Activated CD8-positive, alpha-beta memory T cell treated with anti-CD3 and anti-CD28 coated beads, Interleukin-2, amount 50 U/mL, for 4 hours (primary cell): ENCODE results near the gene SEPHS1.
"Not testable (repeated sequence)": the region's sequence is repeated elsewhere in the genome, so short reads cannot be mapped to it uniquely, and the experiment has no call there.

Experiments
- DNase-seq: peaks from one replicate; pipeline ENCODE4 v3.0.0-alpha.2; 2020

The SEPHS1 gene

GRCh38 chr10:13276749-13277365 is 71.2 kb downstream of the SEPHS1 start:
- DNase-seq, result no peak

- not testable (repeated sequence) for DNase-seq
Measured at GRCh38 chr10:13276146-13276545, 71.9 kb downstream of the SEPHS1 start.

GRCh38 chr10:13272164-13272571 is 75.9 kb downstream of the SEPHS1 start:
- no peak for DNase-seq

GRCh38 chr10:13271552-13272163 is 76.4 kb downstream of the SEPHS1 start:
- peak; percentile 61 for DNase-seq

GRCh38 chr10:13270877-13271551 is 77.1 kb downstream of the SEPHS1 start:
- DNase-seq, result no peak

- no peak for DNase-seq
Measured at GRCh38 chr10:13268841-13269240, 79.3 kb downstream of the SEPHS1 start.

- DNase-seq, result no peak
Measured at GRCh38 chr10:13268310-13268709, 79.8 kb downstream of the SEPHS1 start.
